ENCODE results near the gene ZNF839.

GRCh38 chr14:102371361-102371760 lies 51.8 kb downstream of the ZNF839 start:
- TF ChIP-seq EZH2 (IDR thresholded peaks at IDR 0.05) (no peak), POLR2AphosphoS5 (IDR thresholded peaks at IDR 0.05; ENCODE audit: borderline replicate concordance, low read depth, low read length) (no peak)
